Hindlimb muscle (tissue), 1 donor: Measurements from ENCODE around the gene DPT. TPM values are rescaled to one million over a fixed set of nuclear protein-coding genes. Genes with fewer than 3 reads are reported as not detected.
"Not testable (repeated sequence)": the region's sequence is repeated elsewhere in the genome, so short reads cannot be mapped to it uniquely, and the experiment has no call there.

Source experiments
- DNase-seq: peaks from one replicate; pipeline ENCODE4 v3.0.0-alpha.2; 2013
- polyA plus RNA-seq: library from polyadenylated mRNA; unstranded; fragments of 120-200 nt; gene quantifications from one replicate; pipeline ENCODE4 v1.2.1, GENCODE V29; 2013; ENCODE audit not compliant: insufficient read length

DPT gene
- polyA plus RNA-seq: 70.2 TPM

- peak; percentile 89 for DNase-seq
Observed at GRCh38 chr1:168728473-168729404, at the start of gene DPT. Gene DPT (minus strand): TSS chr1:168729206. CDS start chr1:168729174, 32 bp downstream.

GRCh38 chr1:168775366-168775765 is 46.4 kb upstream of the DPT start:
- no peak for DNase-seq

GRCh38 chr1:168774241-168774640 is 45.2 kb upstream of the DPT start:
- DNase-seq: peak; percentile 65

GRCh38 chr1:168772428-168773060 is 43.5 kb upstream of the DPT start:
- DNase-seq: no peak

- DNase-seq: no peak
Observed at GRCh38 chr1:168771104-168771630, 42.2 kb upstream of the DPT start.

- not testable (repeated sequence) for DNase-seq
Observed at GRCh38 chr1:168769893-168770292, 40.9 kb upstream of the DPT start.

- DNase-seq: peak; percentile 89
Observed at GRCh38 chr1:168767894-168768584, 39.0 kb upstream of the DPT start.

- DNase-seq: no peak
Observed at GRCh38 chr1:168766568-168766967, 37.6 kb upstream of the DPT start.

- no peak for DNase-seq
Observed at GRCh38 chr1:168763031-168763430, 34.0 kb upstream of the DPT start.

- no peak for DNase-seq
Observed at GRCh38 chr1:168762473-168762872, 33.5 kb upstream of the DPT start.

- DNase-seq: no peak
Observed at GRCh38 chr1:168760781-168761180, 31.8 kb upstream of the DPT start.

GRCh38 chr1:168760241-168760640 is 31.2 kb upstream of the DPT start:
- no peak for DNase-seq

GRCh38 chr1:168759077-168759476 is 30.1 kb upstream of the DPT start:
- no peak for DNase-seq

GRCh38 chr1:168758503-168758902 is 29.5 kb upstream of the DPT start:
- DNase-seq: no peak

- no peak for DNase-seq
Observed at GRCh38 chr1:168755800-168756418, 26.9 kb upstream of the DPT start.

GRCh38 chr1:168752171-168752832 is 23.3 kb upstream of the DPT start:
- no peak for DNase-seq

- DNase-seq: peak; percentile 43
Observed at GRCh38 chr1:168751195-168751650, 22.2 kb upstream of the DPT start.

GRCh38 chr1:168742994-168743650 is 14.1 kb upstream of the DPT start:
- no peak for DNase-seq

- DNase-seq: no peak
Observed at GRCh38 chr1:168742386-168742785, 13.4 kb upstream of the DPT start.

- DNase-seq: no peak
Observed at GRCh38 chr1:168739908-168740307, 10.9 kb upstream of the DPT start.

GRCh38 chr1:168736520-168736919 is 7.5 kb upstream of the DPT start:
- DNase-seq: no peak
